Fibroblast of pulmonary artery (primary cell): ENCODE data around the gene SLC29A3.
A peak's percentile ranks its signal among the peaks of the same experiment; 100 is the strongest.

ENCODE experiments used
- DNase-seq: peaks from one replicate; pipeline ENCODE4 v3.0.0-alpha.2; 2010; ENCODE audit warnings: low read depth
- H3K4me3 ChIP-seq: replicated peaks from 2 replicates; pipeline ENCODE4 v1.5.1; 2011; ENCODE audit warnings: low read depth, mild to moderate bottlenecking, control low read depth, low read length, moderate library complexity
- TF ChIP-seq, protein P1 (sequence below): IDR thresholded peaks from 2 replicates; pipeline ENCODE4 v1.5.1; 2011; ENCODE audit warnings: mild to moderate bottlenecking, control low read depth, low read length, inconsistent platforms; ENCODE audit errors: missing control alignments

The SLC29A3 gene

DNA sequence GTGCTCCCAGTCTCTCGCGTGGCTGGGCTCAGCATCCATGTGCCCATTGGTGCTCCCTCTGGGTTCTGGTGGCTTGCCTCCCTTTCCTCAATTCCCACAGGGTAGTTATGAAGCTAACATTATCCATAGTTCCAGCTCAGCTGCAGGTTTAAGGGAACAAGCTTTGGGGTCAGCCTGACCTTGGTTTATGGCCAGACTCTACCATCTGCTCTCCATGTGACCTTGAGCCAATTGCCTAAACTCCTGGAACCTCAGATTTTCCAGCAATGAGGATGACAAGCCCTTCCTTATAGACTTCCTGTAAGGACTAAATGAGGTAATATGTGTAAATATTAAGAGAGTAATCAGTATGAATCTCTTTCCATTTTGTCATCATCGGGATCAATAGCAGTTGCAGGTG is 10.1 kb upstream of the SLC29A3 start:
- DNase-seq, result no peak
- TF ChIP-seq, protein P1, sequence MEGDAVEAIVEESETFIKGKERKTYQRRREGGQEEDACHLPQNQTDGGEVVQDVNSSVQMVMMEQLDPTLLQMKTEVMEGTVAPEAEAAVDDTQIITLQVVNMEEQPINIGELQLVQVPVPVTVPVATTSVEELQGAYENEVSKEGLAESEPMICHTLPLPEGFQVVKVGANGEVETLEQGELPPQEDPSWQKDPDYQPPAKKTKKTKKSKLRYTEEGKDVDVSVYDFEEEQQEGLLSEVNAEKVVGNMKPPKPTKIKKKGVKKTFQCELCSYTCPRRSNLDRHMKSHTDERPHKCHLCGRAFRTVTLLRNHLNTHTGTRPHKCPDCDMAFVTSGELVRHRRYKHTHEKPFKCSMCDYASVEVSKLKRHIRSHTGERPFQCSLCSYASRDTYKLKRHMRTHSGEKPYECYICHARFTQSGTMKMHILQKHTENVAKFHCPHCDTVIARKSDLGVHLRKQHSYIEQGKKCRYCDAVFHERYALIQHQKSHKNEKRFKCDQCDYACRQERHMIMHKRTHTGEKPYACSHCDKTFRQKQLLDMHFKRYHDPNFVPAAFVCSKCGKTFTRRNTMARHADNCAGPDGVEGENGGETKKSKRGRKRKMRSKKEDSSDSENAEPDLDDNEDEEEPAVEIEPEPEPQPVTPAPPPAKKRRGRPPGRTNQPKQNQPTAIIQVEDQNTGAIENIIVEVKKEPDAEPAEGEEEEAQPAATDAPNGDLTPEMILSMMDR, result no peak

DNA sequence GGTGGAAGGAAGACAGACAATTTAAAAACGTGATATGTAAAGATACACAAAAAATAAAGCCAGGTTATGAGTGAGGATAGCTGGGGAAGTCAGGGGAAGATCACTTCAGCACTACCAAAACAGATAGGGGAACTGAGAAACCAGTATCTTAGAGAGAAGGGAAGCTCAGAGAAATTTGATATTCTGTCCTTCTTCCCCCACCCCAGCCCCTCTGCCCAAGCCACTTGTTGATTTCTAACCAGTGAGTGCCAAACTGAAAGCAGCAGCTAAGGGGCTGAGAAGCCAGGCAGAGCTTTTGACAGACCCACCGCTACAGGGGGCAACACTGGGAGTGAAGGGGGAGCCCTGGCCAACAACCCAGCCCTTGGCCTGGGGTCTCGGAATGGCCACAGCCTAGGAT is 9.1 kb upstream of the SLC29A3 start:
- no peak overlapping the region for H3K4me3 ChIP-seq

More for the DNA sequence above, 10.1 kb upstream of the SLC29A3 start:
- no peak overlapping the region for H3K4me3 ChIP-seq

DNA sequence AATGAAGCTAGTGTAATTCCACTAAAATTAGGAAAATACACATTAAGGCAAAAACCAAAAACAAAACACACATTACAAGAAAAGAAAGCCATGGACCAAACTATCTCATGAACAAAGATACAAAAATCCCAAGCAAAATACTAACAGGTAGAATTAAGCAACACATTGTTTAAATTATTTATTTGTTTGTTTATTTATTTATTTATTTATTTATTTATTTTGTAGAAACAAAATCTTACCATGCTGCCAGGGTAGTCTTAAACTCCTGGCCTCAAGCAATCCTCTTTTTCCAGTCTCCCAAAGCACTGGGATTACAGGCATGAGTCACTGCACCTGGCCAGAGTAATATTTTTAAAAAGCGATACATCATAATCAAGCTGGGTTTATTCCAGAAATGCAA is 6.8 kb upstream of the SLC29A3 start:
- DNase-seq, result no peak
- H3K4me3 ChIP-seq, result no peak overlapping the region
- TF ChIP-seq, protein P1, result no peak

More for the DNA sequence above, 9.1 kb upstream of the SLC29A3 start:
- TF ChIP-seq, protein P1, result no peak
- DNase-seq, result no peak

DNA sequence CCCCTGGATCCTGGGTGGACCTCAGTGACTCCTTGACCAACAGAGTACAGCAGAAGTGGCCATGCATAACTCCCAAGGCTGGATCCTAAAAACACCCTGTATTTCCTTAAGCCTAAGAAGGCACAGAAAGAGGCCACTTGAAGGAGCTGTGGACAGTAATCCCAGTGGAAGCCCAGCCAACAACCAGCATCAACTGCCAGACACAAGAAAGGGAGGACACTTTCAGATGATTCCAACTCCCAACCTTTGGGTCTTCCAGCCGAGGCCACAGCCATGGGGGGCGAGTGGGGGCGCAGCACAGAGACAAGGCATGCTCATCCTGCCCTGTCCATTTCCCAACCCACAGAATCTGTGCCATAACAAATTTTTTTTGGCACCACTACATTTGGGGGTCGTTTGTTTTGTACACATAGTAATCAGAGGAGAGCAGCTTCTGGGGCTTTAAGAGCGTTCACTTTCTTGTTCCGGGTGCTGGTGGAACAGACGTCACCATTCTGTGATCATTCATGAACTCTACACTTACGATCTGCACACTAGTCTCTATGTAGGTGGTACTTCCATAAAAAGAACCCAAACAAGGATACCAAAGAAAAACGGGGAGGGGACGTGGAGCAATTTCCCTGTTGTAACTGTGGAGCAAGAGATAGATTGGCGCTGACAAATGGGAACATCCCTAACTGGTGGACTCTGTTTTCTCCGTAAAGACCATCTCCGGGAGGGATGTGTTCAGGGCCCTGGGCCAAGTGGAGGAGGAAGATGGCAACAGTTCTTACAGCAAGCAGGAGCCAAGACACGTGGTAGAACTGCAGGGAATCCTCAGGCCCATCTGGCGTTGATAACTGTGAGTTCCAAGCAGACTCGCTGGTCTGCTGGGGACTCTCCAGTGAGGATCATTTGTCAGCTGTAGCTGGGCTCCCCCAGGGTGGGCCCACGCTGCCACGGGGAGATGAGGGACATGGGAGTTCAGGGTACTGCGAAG is 6.0 kb upstream of the SLC29A3 start:
- H3K4me3 ChIP-seq, result no peak overlapping the region
- DNase-seq, result peak; percentile 86
- TF ChIP-seq, protein P1, result no peak

DNA sequence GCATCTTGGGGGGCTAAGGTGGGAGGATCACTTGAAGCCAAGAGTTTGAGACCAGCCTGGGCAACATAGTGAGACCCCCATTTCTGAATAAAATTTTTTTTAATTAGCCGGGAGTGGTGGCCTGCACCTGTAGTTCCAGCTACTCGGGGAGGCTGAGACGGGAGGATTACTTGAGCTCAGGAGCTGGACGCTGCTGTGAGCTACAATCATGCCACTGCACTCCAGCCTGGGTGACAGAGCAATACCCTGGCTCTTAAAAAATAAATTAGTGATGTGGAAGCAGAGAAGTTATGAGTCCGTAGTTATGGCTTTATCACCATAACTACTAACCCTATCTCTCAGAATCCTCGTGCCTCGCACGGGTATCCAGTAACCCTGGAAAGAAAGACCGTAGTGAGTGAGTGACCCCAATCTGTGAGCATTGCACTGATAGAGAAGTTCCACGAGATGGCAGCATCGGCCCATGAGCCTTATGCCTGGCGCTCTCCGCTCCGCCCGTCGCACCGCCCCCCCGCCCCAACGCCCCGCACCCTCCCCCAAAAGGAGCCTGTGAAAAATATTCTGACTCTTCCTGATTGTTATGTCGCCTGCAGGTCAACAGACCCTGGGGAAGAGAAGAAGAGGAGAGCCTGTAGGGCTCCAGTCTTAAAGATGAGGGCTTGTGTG is 4.9 kb upstream of the SLC29A3 start:
- DNase-seq, result peak; percentile 46

DNA sequence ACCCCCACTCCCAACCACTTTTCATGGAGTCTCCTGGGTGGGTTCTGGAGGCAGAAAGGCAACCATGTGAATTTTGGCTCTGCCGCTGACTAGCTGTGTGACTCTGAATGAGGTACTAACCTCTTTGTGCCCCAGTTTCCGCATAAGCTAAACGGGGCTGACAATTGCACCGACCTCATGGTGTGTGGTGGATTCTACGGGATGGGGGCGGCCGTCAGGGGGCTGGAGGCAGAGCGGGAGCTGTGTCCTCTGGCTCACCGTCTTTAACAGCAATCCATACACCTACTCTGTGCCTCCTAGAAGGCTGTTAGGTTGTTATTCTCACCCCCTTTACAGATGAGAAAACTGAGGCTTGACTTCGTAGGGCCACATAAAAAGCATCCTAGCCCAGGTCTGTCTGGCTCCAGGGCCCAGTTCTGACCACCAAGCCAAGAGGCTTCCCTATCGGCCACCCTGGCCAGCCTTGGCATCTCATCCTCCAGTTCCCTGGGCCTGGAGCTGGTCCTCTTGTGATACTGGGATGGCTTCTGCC is 4.3 kb upstream of the SLC29A3 start:
- no peak for DNase-seq
- no peak overlapping the region for H3K4me3 ChIP-seq
- TF ChIP-seq, protein P1, result no peak

More for the DNA sequence above, 4.9 kb upstream of the SLC29A3 start:
- H3K4me3 ChIP-seq, result no peak overlapping the region
- TF ChIP-seq, protein P1, result peak; percentile 60
